GM13977 (cell line): ENCODE results near the gene FBL.
"Not testable (repeated sequence)": the region's sequence is repeated elsewhere in the genome, so short reads cannot be mapped to it uniquely, and the experiment has no call there.

Experiments used
- DNase-seq: peaks from one replicate; pipeline ENCODE4 v3.0.0; 2012; ENCODE audit warnings: low spot score
- CTCF ChIP-seq: IDR thresholded peaks from 2 replicates; pipeline ENCODE4 v1.5.1; 2012; ENCODE audit warnings: mild to moderate bottlenecking, control low read depth; ENCODE audit not compliant: insufficient read depth; ENCODE audit errors: extremely low read depth, missing control alignments
- in situ Hi-C: fragments of 300-500 bp; cut with MboI; formaldehyde crosslinking; loops from one replicate; pipeline ENCODE4 v1.12.0; 2022; ENCODE audit warnings: low sequenced_read_pairs, low pct_unique_long_range_greater_than_20kb, mixed read lengths, inconsistent platforms; ENCODE audit not compliant: unreplicated experiment

The FBL gene

DNA sequence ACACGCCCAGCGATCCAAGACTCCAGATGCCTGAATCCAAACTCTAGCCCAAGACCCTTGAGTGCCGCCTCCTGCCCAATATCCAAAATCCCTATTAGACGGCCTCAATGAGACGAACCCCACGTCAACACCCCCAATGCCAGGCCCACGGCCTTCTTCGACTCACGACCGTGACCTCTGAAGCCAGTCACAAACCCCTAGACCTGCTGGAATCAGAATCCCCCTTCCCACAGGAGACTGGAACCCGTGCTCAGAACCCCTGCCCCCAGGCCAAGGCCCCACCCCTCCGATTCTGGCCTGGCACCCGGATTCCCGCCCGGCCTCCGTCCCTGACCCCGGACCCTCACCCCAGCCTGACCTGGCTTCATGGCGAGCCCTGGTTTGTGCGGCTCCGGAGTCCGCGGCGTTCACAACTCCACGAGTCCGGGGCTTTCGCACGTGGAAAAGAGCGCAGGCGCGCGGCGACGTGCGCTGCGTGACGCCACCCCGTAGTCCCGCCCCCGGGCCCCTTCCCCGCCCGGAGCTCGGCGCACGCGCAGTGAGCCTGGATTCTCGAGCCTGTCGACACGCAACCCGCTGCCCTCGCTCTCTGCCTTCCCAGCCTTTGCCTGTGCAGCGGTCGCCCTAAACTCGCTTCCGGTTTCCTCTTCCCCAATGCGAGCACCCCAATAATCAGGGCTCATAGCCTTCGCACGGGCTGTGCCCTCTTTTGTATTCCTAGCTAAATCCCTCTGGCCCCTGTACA is at the start of gene FBL:
Gene FBL (minus strand): TSS at position 447 of the 745 bp plus-strand sequence. CDS start 79 bp downstream, at position 368.
- DNase-seq, result peak; percentile 99
- no peak for TF ChIP-seq CTCF
- in situ Hi-C loops, result loop anchor here (10.0 kb wide), 3 partner anchors 51 to 301 kb away; partner anchors contain the start of gene EID2

DNA sequence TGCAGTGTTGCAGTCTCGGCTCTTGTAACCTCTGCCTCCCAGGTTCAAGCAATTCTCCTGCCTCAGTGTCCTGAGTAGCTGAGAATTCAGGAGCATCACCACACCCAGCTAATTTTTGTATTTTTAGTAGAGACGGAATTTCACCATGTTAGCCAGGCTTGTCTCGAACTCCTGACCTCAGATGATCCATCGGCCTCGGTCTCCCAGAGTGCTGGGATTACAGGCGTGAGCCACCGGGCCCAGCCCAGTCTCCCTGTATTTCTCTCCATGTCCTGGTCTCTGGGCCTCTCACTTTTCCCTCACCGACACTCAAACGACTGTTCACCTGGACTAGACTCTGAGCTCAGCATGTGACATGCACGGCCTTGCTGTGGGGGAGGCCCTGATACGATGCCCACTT is 48.9 kb upstream of the FBL start:
- in situ Hi-C loops, result loop anchor here (10.0 kb wide), 1 partner anchor 70 kb away; no protein-coding TSS in a partner anchor

DNA sequence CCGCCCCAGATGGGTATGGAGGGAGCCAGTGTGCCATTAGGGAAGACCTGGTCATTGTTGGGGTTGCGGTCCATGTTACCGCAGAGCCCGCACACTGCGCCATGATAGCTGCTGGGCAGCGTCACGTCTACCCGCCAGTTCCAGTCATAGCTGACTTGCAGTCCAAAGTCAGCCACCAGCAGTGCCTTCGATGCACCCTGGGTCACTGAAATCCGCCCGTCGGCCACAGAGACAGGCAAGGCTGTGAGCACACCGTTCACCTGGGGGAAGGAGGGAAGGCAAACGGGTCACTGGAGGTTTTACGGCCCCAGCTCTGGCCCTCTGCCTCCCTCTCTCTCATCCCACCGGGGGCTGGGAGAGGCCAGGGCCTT is 48.0 kb upstream of the FBL start:
- in situ Hi-C loops, result loop anchor here (10.0 kb wide), 1 partner anchor 71 kb away; no protein-coding TSS in a partner anchor
- not testable (repeated sequence) for DNase-seq

More for the DNA sequence above, 48.9 kb upstream of the FBL start:
- not testable (repeated sequence) for DNase-seq

- not testable (repeated sequence) for DNase-seq
- in situ Hi-C loops, result loop anchor here (10.0 kb wide), 1 partner anchor 71 kb away; no protein-coding TSS in a partner anchor
These were observed 47.4 kb upstream of the FBL start for GRCh38 chr19:39893366-39894235.

DNA sequence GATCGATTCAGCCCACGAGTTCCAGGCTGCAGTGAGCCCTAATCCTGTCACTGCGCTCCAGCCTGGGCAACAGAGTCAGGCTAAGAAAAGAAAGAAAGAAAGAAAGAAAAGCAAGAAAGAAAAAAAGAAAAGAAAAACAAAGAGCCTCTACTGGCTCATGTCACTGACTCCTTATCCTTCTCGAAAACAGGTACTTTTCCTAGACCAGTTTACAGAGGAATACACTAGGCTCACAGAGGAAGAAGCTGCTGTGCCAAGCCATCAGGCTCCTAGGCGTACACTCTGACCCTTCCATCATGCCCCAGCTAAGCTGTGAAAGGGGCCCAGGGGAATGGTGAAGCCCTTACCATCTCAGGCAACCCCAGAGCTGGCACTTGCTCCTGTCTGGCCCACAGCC is 46.3 kb upstream of the FBL start:
- in situ Hi-C loops, result loop anchor here (10.0 kb wide), 1 partner anchor 72 kb away; no protein-coding TSS in a partner anchor
- DNase-seq, result not testable (repeated sequence)

GRCh38 chr19:39891660-39892505 is 45.7 kb upstream of the FBL start:
- in situ Hi-C loops, result loop anchor here (10.0 kb wide), 1 partner anchor 73 kb away; no protein-coding TSS in a partner anchor
- not testable (repeated sequence) for DNase-seq

DNA sequence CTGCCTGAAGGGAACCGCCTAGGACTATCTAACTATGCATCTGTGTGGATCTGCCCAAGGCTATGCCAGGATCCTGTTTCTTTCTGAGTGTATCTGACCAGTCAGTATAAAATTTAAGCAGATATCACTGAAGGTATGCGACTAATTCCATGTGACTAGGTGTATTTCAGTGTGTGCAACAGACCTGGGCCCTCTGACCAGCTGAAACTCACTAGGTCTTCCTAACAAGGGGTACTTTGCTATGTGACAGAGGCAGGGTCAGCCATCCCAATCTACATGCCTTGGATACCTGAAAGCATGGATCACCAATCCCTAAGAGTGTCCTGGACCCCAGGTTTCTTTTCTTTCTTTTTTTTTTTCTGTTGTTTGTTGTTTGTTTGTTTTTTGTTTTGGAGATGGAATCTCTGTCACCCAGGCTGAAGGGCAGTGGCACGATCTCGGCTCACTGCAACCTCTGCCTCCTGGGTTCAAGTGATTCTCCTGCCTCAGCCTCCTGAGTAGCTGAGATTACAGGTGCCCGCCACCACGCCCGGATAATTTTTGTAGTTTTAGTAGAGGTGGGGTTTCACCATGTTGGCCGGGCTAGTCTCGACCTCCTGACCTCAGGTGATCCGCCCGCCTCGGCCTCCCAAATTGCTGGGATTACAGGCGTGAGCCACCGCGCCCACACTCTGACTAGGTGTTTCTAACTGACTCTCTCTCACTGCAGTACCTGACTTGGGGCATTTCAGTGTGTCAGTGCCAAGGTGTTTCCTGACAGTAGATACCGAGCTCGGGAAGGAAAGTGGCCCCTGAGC is 44.8 kb upstream of the FBL start:
- TF ChIP-seq CTCF, result no peak

DNA sequence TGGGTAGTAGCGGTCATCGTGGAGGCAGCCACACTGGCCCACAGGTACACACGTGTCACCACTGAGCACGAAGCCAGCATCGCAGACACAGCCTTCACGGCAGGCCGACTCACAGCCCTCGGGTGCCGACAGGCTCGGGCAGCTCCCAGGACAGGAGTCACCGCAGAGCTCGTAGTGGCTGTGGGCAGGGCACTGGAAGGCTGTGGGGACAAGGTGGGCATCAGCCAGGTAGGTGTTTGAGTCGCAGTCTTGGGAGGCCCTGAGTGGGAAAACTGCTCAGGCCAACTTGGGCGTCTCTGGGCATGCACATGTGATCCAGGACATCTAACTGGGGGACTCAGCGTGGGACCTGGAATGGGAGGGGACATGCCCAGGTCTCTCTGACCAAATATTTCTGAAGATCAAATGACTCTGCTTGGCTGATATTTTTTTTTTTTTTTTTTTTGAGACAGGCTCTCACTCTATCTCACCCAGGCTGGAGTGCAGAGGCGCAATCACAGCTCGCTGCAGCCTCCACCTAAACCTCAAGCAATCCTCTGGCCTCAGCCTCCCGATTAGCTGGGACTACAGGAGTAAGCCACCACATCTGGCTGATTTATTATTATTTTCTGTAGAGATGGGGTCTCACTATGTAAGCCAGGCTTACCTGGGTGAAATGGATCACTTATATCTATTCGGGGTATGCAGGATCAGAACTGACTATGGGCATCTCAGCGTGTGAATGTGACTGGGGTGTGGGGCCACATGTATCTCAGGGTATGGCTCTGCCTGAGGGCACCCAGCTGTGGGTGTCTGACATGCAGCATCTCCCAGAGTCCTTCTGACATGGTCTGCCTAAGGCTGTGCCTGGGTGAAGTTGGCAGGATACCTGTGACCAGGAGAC is 43.9 kb upstream of the FBL start:
- not testable (repeated sequence) for DNase-seq
- in situ Hi-C loops, result loop anchor here (10.0 kb wide), 1 partner anchor 75 kb away; no protein-coding TSS in a partner anchor

More for the DNA sequence above, 44.8 kb upstream of the FBL start:
- in situ Hi-C loops, result loop anchor here (10.0 kb wide), 1 partner anchor 74 kb away; no protein-coding TSS in a partner anchor
- DNase-seq, result no peak

DNA sequence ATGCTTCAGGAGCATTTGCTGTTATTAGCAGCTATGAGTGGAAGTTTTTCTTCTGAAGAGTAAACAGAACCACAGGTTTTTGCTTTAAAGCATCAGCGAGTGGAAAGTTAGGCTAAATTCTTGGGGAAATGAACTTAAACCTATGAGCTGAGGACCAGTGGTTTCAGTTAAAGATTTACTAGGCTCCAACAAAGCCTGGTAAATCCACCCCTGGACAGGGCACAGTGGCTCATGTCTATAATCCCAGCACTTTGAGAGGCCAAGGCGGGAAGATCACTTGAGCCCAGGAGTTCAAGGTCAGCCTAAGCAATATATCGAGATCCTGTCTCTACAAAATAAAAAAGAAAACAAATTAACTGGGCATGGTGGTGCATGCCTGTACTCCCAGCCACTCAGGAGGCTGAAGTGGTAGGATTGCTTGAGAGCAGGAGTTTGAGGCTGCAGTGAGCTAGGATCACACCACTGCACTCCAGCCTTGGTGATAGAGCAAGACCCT is 41.3 kb upstream of the FBL start:
- in situ Hi-C loops, DNase-seq: not testable (repeated sequence)

DNA sequence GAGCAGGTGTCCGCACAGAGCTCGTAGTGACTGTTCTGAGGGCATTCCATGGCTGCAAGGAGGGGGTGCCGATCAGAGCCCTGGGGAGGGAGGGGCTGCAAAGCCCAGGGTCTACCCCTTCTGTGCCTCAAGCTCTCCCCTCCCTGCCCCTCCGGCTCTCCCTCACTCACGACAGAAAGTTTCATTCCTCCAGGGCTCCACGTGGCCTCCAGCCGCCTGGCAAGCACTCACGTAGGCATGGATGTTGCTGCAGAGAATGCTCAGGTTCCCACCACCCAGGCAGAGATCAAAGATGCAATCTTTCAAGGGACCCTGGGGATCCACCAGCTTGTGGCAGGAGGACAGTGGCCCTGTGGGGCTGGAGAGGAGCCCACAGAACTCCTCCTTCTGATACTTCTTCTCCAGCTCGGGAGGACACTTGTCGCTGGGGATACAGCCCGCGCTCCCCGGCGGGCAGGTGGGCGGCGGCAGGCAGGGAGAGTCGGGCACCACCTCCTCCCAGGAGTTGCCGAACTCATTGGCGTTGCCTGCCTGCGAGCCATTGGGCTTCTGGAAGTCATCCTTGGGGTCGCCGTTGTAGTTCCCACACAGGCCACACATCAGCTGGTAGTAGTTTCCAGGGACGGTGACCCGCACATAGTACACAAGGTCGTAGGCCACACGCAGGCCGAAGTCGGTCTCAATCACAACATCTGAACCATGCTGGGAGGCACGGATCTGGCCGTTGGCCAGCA is 39.8 kb upstream of the FBL start:
- in situ Hi-C loops, DNase-seq: not testable (repeated sequence)

- in situ Hi-C loops, DNase-seq: not testable (repeated sequence)
These were observed 38.5 kb upstream of the FBL start for GRCh38 chr19:39884721-39885120.

DNA sequence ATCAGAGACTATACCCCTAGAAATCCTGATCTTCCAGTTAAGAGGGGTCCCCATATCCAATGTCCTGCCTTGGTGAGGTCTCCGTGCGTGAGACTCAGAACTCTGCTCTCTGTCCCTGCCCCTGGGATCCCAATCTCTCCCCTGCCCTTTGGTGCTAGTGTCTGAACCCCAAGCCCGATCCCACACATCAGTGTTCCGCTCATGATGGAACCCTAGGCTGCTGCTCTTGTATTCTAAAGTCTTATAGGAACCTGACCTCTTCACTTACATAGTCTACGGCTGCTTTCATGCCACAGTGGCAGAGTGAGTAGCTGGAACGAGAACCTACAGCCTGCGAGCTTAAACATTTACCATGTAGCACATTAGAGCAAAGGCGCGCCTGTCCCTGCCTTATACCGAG is 36.5 kb upstream of the FBL start:
- DNase-seq, in situ Hi-C loops: not testable (repeated sequence)
